ENCODE data around the gene SLC43A3.
"Not testable (repeated sequence)": the region's sequence is repeated elsewhere in the genome, so short reads cannot be mapped to it uniquely, and the experiment has no call there.

Gene SLC43A3

GRCh38 chr11:57459164-57460021 lies 32.5 kb upstream of the SLC43A3 start:
- peak; percentile 26 to 32 for DNase-seq

- peak; percentile 53 to 62 for DNase-seq
These were observed 31.7 kb upstream of the SLC43A3 start for GRCh38 chr11:57458410-57459163.

- peak in 1 of 2 experiments; percentile 28 for DNase-seq
These were observed 31.1 kb upstream of the SLC43A3 start for GRCh38 chr11:57458060-57458409.

- DNase-seq: no peak
These were observed 30.7 kb upstream of the SLC43A3 start for GRCh38 chr11:57457643-57458023.

- peak; percentile 83 to 86 for DNase-seq
These were observed 30.2 kb upstream of the SLC43A3 start for GRCh38 chr11:57456960-57457642.

GRCh38 chr11:57453543-57454177 lies 26.7 kb upstream of the SLC43A3 start:
- DNase-seq: no peak

GRCh38 chr11:57446055-57446454 lies 19.1 kb upstream of the SLC43A3 start:
- DNase-seq: no peak

GRCh38 chr11:57445122-57445394 lies 18.1 kb upstream of the SLC43A3 start:
- DNase-seq: not testable (repeated sequence)

GRCh38 chr11:57444362-57445121 lies 17.6 kb upstream of the SLC43A3 start:
- no peak for DNase-seq

GRCh38 chr11:57440744-57441414 lies 14.0 kb upstream of the SLC43A3 start:
- DNase-seq: no peak

- no peak for DNase-seq
These were observed 12.9 kb upstream of the SLC43A3 start for GRCh38 chr11:57439786-57440185.

GRCh38 chr11:57438345-57439285 lies 11.7 kb upstream of the SLC43A3 start:
- no peak for DNase-seq

GRCh38 chr11:57436031-57436430 lies 9.1 kb upstream of the SLC43A3 start:
- DNase-seq: no peak

GRCh38 chr11:57434640-57435546 lies 8.0 kb upstream of the SLC43A3 start:
- no peak for DNase-seq

- DNase-seq: peak; percentile 36 to 50
These were observed 5.8 kb upstream of the SLC43A3 start for GRCh38 chr11:57432714-57433163.

- no peak for DNase-seq
These were observed 5.2 kb upstream of the SLC43A3 start for GRCh38 chr11:57432149-57432561.

GRCh38 chr11:57430952-57431351 lies 4.0 kb upstream of the SLC43A3 start:
- no peak for DNase-seq

- no peak for DNase-seq
These were observed 3.0 kb upstream of the SLC43A3 start for GRCh38 chr11:57429946-57430345.

GRCh38 chr11:57428643-57429042 lies 1.7 kb upstream of the SLC43A3 start:
- no peak for DNase-seq

- no peak for DNase-seq
These were observed 784 bp upstream of the SLC43A3 start for GRCh38 chr11:57427727-57428082.
